Measurements from ENCODE around the gene HOXA13. TPM values are rescaled to one million over a fixed set of nuclear protein-coding genes. Genes with fewer than 3 reads are reported as not detected.

Gene HOXA13
- total RNA-seq, 4 donors from 2014 or later: 0.82 to 2.4 (median 1.7) TPM

- Histone ChIP-seq H3K4me3 (peak within 1 kb of the TSS; percentile 64 to 75 (median 70)), H3K4me1 (peaks cover 46 to 61% of the 10 kb centered on the region in 2 donors), H3K9me3 (no peaks in the 10 kb centered on the region), H3K27ac (peak within 1 kb of the TSS; percentile 90 to 96 (median 94)), H3K36me3 (no peaks in the 10 kb centered on the region), H3K27me3 (no peaks in the 10 kb centered on the region)
- DNase-seq (peak in 1 of 2 donors; percentile 63), ATAC-seq (peak in 1 of 2 donors; percentile 8)
- in situ Hi-C loops (cut with MboI; ENCODE audit: low sequenced_read_pairs in 4 of 4): loop anchor here in 2 of 4 donors (10.0 to 25.0 kb wide), 3 partner anchors 777 to 940 kb away; partner anchors contain the start of genes CBX3 (in 1 of the 2) and HNRNPA2B1 (in 1 of the 2)
- no peak for TF ChIP-seq CTCF (IDR thresholded peaks at IDR 0.05 in 4 of 5, conservative IDR thresholded peaks at IDR 0.05 in 1 of 5)
- TF ChIP-seq POLR2A (IDR thresholded peaks at IDR 0.05): peak; percentile 15 to 39
- intact Hi-C loops (cut with DNase I; ENCODE audit: low total_unique reads): loop anchor here (1.0 kb wide), 1 partner anchor 13 kb away; the partner anchor contains the start of gene HOXA9
These were observed 47.7 kb downstream of the HOXA13 start, which contains the start of gene HOXA3 for GRCh38 chr7:27151931-27152815. HOXA3 (minus strand) TSS chr7:27152583; CDS start chr7:27110640, 41,943 bp downstream.

- no peaks in the 10 kb centered on the region for H3K9me3 ChIP-seq
- peak overlapping the region; percentile 64 to 75 (median 70) for H3K4me3 ChIP-seq
- ATAC-seq (no peak), DNase-seq (no peak)
- no peaks in the 10 kb centered on the region for H3K27me3 ChIP-seq
- TF ChIP-seq POLR2A (IDR thresholded peaks at IDR 0.05) (no peak), CTCF (IDR thresholded peaks at IDR 0.05 in 4 of 5, conservative IDR thresholded peaks at IDR 0.05 in 1 of 5) (no peak)
- intact Hi-C loops (cut with DNase I; ENCODE audit: low total_unique reads): loop anchor here (1.0 kb wide), 1 partner anchor 14 kb away; the partner anchor contains the start of gene HOXA9
- no peaks in the 10 kb centered on the region for H3K36me3 ChIP-seq
- in situ Hi-C loops (cut with MboI; ENCODE audit: low sequenced_read_pairs in 4 of 4): loop anchor here in 2 of 4 donors (10.0 to 25.0 kb wide), 3 partner anchors 777 to 939 kb away; partner anchors contain the start of genes CBX3 (in 1 of the 2) and HNRNPA2B1 (in 1 of the 2)
- H3K27ac ChIP-seq: peak overlapping the region; percentile 90 to 96 (median 94)
- H3K4me1 ChIP-seq: peaks cover 54 to 69% of the 10 kb centered on the region in 2 donors
These were observed 48.5 kb downstream of the HOXA13 start for GRCh38 chr7:27151341-27151930.

- Histone ChIP-seq H3K9me3 (no peaks in the 10 kb centered on the region), H3K4me3 (peak overlapping the region; percentile 64 to 75 (median 70)), H3K27ac (peak overlapping the region; percentile 90 to 96 (median 94)), H3K27me3 (no peaks in the 10 kb centered on the region), H3K36me3 (peaks cover 0 to under 1% of the 10 kb centered on the region in 2 donors), H3K4me1 (peaks cover 56 to 70% of the 10 kb centered on the region in 2 donors)
- intact Hi-C loops (cut with DNase I; ENCODE audit: low total_unique reads) (loop anchor here (1.0 kb wide), 2 partner anchors 15 to 20 kb away; partner anchors contain the start of genes HOXA4 and HOXA9), in situ Hi-C loops (cut with MboI; ENCODE audit: low sequenced_read_pairs in 4 of 4) (loop anchor here in 2 of 4 donors (10.0 to 25.0 kb wide), 3 partner anchors 776 to 938 kb away; partner anchors contain the start of genes CBX3 (in 1 of the 2) and HNRNPA2B1 (in 1 of the 2))
- ATAC-seq (peak; percentile 65 to 69), DNase-seq (peak; percentile 66 to 78)
- TF ChIP-seq POLR2A (IDR thresholded peaks at IDR 0.05): peak; percentile 84 to 87
- peak; percentile 86 to 92 (median 89) for TF ChIP-seq CTCF (IDR thresholded peaks at IDR 0.05 in 4 of 5, conservative IDR thresholded peaks at IDR 0.05 in 1 of 5)
These were observed 49.1 kb downstream of the HOXA13 start for GRCh38 chr7:27150568-27151340.
